WTC11 (cell line): ENCODE measurements around the gene DHX58. TPM values are rescaled to one million over a fixed set of nuclear protein-coding genes. Genes with fewer than 3 reads are reported as not detected.

ENCODE experiments used
- ATAC-seq: fragments of 200-7000 bp; cut with Tn5 transposase; 2 replicates; pipeline ENCODE4 v1.10.0; 2021; ENCODE audit warnings: mild to moderate bottlenecking, moderate library complexity
- CTCF ChIA-PET: fragments of 300-600 bp; sonication (Branson Sonifier 250); formaldehyde crosslinking; loops from one replicate; lab custom pipeline; 2021; ENCODE audit warnings: antibody characterized with exemption; lab: Charles Lee
- POLR2A ChIA-PET: fragments of 350-600 bp; sonication (Branson Sonifier 250); formaldehyde crosslinking; loops from one replicate; lab custom pipeline; 2021; ENCODE audit warnings: antibody characterized with exemption; lab: Charles Lee
- DNase-seq: peaks from one replicate; pipeline ENCODE4 v3.0.0; 2021; ENCODE audit warnings: low spot score
- H3K27ac Mint-ChIP-seq: 2 replicates; pipeline ENCODE4 v1.8.0; 2021; ENCODE audit warnings: mixed read lengths
- H3K27me3 Mint-ChIP-seq: 2 replicates; pipeline ENCODE4 v1.8.0; 2021; ENCODE audit warnings: low read depth, mild to moderate bottlenecking, moderate library complexity, mixed read lengths
- H3K36me3 Mint-ChIP-seq: 2 replicates; pipeline ENCODE4 v1.8.0; 2021; ENCODE audit warnings: mixed read lengths
- H3K4me1 Mint-ChIP-seq: 2 replicates; pipeline ENCODE4 v1.8.0; 2022; ENCODE audit warnings: mixed read lengths
- H3K4me3 Mint-ChIP-seq: 2 replicates; pipeline ENCODE4 v1.8.0; 2021; ENCODE audit warnings: mild to moderate bottlenecking, moderate library complexity, mixed read lengths
- H3K9me3 Mint-ChIP-seq: 2 replicates; pipeline ENCODE4 v1.8.0; 2021; ENCODE audit warnings: mixed read lengths
- ATF6 ChIP-seq: sonication (generic); formaldehyde crosslinking; IDR thresholded peaks from 2 replicates; pipeline ENCODE4 v1.8.1; 2023; ENCODE audit warnings: mild to moderate bottlenecking, missing genetic modification reagents
- CDX4 ChIP-seq: fragments of 250-450 bp; sonication (Bioruptor Pico); IDR thresholded peaks from 2 replicates; pipeline ENCODE4 v1.9.0; 2021; ENCODE audit warnings: moderate library complexity, mild to moderate bottlenecking, inconsistent platforms, borderline replicate concordance
- E2F1 ChIP-seq: sonication (generic); formaldehyde crosslinking; IDR thresholded peaks from 2 replicates; pipeline ENCODE4 v1.8.0; 2022; ENCODE audit warnings: mild to moderate bottlenecking, missing genetic modification reagents
- ELF4 ChIP-seq: sonication (generic); formaldehyde crosslinking; IDR thresholded peaks from 2 replicates; pipeline ENCODE4 v1.8.1; 2022; ENCODE audit warnings: low read depth, mild to moderate bottlenecking, moderate library complexity, missing genetic modification reagents
- FOXP4 ChIP-seq: sonication (generic); formaldehyde crosslinking; IDR thresholded peaks from 2 replicates; pipeline ENCODE4 v1.8.0; 2022; ENCODE audit warnings: mild to moderate bottlenecking, missing genetic modification reagents
- NFATC4 ChIP-seq: fragments of 250-450 bp; sonication (Bioruptor Pico); IDR thresholded peaks from 2 replicates; pipeline ENCODE4 v1.9.0; 2021; ENCODE audit warnings: mild to moderate bottlenecking
- OVOL2 ChIP-seq: fragments of 250-450 bp; sonication (Bioruptor Pico); IDR thresholded peaks from 2 replicates; pipeline ENCODE4 v1.9.0; 2021; ENCODE audit warnings: mild to moderate bottlenecking, borderline replicate concordance
- PRRX2 ChIP-seq: fragments of 250-450 bp; sonication (Bioruptor Pico); IDR thresholded peaks from 2 replicates; pipeline ENCODE4 v1.8.0; 2021; ENCODE audit warnings: mild to moderate bottlenecking
- RORB ChIP-seq: fragments of 250-450 bp; sonication (Bioruptor Pico); IDR thresholded peaks from 2 replicates; pipeline ENCODE4 v1.9.0; 2021; ENCODE audit warnings: mild to moderate bottlenecking
- USF2 ChIP-seq: sonication (generic); formaldehyde crosslinking; IDR thresholded peaks from 2 replicates; pipeline ENCODE4 v1.8.1; 2023; ENCODE audit warnings: mild to moderate bottlenecking, missing genetic modification reagents, moderate library complexity
- ZNF138 ChIP-seq: sonication (generic); formaldehyde crosslinking; conservative IDR thresholded peaks from 2 replicates; pipeline ENCODE4 v1.8.1; 2022; ENCODE audit warnings: mild to moderate bottlenecking, moderate library complexity, missing genetic modification reagents
- ZNF219 ChIP-seq: sonication (generic); formaldehyde crosslinking; IDR thresholded peaks from 2 replicates; pipeline ENCODE4 v1.8.0; 2023; ENCODE audit warnings: missing genetic modification reagents, mild to moderate bottlenecking, borderline replicate concordance
- ZNF317 ChIP-seq: sonication (generic); formaldehyde crosslinking; IDR thresholded peaks from 2 replicates; pipeline ENCODE4 v1.8.1; 2023; ENCODE audit warnings: low read depth, mild to moderate bottlenecking, moderate library complexity, missing genetic modification reagents, borderline replicate concordance
- ZNF416 ChIP-seq: fragments of 250-450 bp; sonication (Bioruptor Pico); IDR thresholded peaks from 2 replicates; pipeline ENCODE4 v1.9.0; 2021; ENCODE audit warnings: mild to moderate bottlenecking, inconsistent platforms
- ZNF512 ChIP-seq: sonication (generic); formaldehyde crosslinking; IDR thresholded peaks from 2 replicates; pipeline ENCODE4 v1.8.1; 2022; ENCODE audit warnings: missing genetic modification reagents, borderline replicate concordance
- total RNA-seq: library from RNA; stranded (reverse); gene quantifications from 3 replicates; pipeline ENCODE4 v1.2.3, GENCODE V29; 2021
- TF ChIP-seq, protein P1 (sequence below): fragments of 250-450 bp; sonication (Bioruptor Pico); conservative IDR thresholded peaks from 2 replicates; pipeline ENCODE4 v1.9.0; 2021; ENCODE audit warnings: mild to moderate bottlenecking
- TF ChIP-seq, protein P2 (sequence below): fragments of 200-600 bp; IDR thresholded peaks from 2 replicates; pipeline ENCODE4 v1.8.0; 2022; ENCODE audit warnings: antibody characterized with exemption

The DHX58 gene
- total RNA-seq, 1 experiment from 2014 or later: 6.3 TPM

GRCh38 chr17:42076797-42077559 lies 35.5 kb downstream of the DHX58 start (continued):
- no peak for TF ChIP-seq FOXP4 (CRISPR knock-in tag)
- TF ChIP-seq, protein P1, sequence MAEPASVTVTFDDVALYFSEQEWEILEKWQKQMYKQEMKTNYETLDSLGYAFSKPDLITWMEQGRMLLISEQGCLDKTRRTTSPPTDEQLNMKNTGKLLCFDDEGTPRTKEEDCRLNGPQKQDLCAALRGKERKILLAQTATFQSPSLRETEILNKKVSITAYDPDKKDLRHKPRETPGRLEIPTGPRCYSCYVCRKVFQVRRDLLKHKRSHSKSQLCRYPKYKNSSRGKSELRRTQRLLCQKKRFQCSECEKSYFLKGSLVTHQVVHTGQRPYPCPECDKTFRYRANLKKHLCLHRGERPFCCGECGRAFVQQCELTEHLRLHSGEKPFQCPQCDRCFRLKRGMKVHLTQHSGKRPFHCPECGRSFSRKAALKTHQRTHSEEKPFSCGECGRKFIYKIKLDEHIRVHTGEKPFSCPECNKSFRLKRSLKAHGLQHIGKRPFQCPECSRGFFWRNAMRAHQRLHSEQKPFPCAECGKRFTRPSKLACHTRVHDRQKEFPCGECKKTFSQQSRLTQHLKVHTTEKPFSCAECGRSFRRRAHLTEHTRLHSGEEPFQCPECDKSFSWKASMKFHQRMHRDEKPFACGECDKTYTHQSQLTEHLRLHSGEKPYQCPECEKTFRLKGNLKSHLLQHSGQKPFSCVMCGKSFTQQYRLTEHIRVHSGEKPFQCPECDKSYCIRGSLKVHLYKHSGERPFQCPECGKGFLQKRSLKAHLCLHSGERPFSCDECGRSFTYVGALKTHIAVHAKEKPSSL: no peak

- H3K27me3 Mint-ChIP-seq: peaks cover 11% of the 10 kb centered on the region
- H3K9me3 Mint-ChIP-seq: no peaks in the 10 kb centered on the region
- H3K4me1 Mint-ChIP-seq: peaks cover 13% of the 10 kb centered on the region; the same call in 1 of the 2 replicates
- ChIA-PET CTCF (interaction anchor here (0.6 to 1.6 kb wide), 3 partner anchors 8 to 51 kb away, joined by 3 to 4 read pairs (median 4); no protein-coding TSS in a partner anchor), POLR2A (no interaction called here)
- no peak for DNase-seq
- H3K27ac Mint-ChIP-seq: no peak overlapping the region
- TF ChIP-seq ATF6 (CRISPR knock-in tag): no peak
- TF ChIP-seq RORB (CRISPR knock-in tag): no peak
- TF ChIP-seq, protein P1: no peak
- TF ChIP-seq NFATC4 (CRISPR knock-in tag): no peak
- no peak for TF ChIP-seq ELF4 (CRISPR knock-in tag)
- TF ChIP-seq, protein P2, sequence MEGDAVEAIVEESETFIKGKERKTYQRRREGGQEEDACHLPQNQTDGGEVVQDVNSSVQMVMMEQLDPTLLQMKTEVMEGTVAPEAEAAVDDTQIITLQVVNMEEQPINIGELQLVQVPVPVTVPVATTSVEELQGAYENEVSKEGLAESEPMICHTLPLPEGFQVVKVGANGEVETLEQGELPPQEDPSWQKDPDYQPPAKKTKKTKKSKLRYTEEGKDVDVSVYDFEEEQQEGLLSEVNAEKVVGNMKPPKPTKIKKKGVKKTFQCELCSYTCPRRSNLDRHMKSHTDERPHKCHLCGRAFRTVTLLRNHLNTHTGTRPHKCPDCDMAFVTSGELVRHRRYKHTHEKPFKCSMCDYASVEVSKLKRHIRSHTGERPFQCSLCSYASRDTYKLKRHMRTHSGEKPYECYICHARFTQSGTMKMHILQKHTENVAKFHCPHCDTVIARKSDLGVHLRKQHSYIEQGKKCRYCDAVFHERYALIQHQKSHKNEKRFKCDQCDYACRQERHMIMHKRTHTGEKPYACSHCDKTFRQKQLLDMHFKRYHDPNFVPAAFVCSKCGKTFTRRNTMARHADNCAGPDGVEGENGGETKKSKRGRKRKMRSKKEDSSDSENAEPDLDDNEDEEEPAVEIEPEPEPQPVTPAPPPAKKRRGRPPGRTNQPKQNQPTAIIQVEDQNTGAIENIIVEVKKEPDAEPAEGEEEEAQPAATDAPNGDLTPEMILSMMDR: no peak
- TF ChIP-seq ZNF317: no peak
- TF ChIP-seq ZNF219 (CRISPR knock-in tag): no peak
- TF ChIP-seq ZNF416 (CRISPR knock-in tag): no peak
- no peak for TF ChIP-seq E2F1 (CRISPR knock-in tag)
- no peak for TF ChIP-seq OVOL2 (CRISPR knock-in tag)
- TF ChIP-seq CDX4 (CRISPR knock-in tag): no peak
- TF ChIP-seq ZNF512 (CRISPR knock-in tag): no peak
- no peak for TF ChIP-seq ZNF138
- no peak for TF ChIP-seq PRRX2 (CRISPR knock-in tag)
- no peak for TF ChIP-seq USF2 (CRISPR knock-in tag)
- H3K36me3 Mint-ChIP-seq: no peaks in the 10 kb centered on the region
- H3K4me3 Mint-ChIP-seq: no peak overlapping the region
- no peak for ATAC-seq
These were observed 36.7 kb downstream of the DHX58 start for GRCh38 chr17:42075789-42076188.
